HepG2 (cell line): ENCODE data around the gene SLC11A1. TPM values are rescaled to one million over a fixed set of nuclear protein-coding genes. Genes with fewer than 3 reads are reported as not detected.

Source experiments
- AFF4 ChIP-seq: sonication (generic); formaldehyde crosslinking; IDR thresholded peaks from 2 replicates; pipeline ENCODE4 v1.4.0; 2020; ENCODE audit warnings: missing genetic modification reagents
- ELF4 ChIP-seq: sonication (generic); formaldehyde crosslinking; IDR thresholded peaks from 2 replicates; pipeline ENCODE4 v1.5.0; 2020; ENCODE audit warnings: missing genetic modification reagents, mild to moderate bottlenecking, moderate library complexity, borderline replicate concordance
- ETS1 ChIP-seq: sonication (generic); formaldehyde crosslinking; IDR thresholded peaks from 2 replicates; pipeline ENCODE4 v1.4.0; 2020; ENCODE audit warnings: missing genetic modification reagents
- EZH2 ChIP-seq: conservative IDR thresholded peaks from 2 replicates; pipeline ENCODE4 v1.6.1; 2012; ENCODE audit warnings: mild to moderate bottlenecking, low read depth, low read length, moderate library complexity
- FOXJ3 ChIP-seq: sonication (generic); formaldehyde crosslinking; IDR thresholded peaks from 2 replicates; pipeline ENCODE4 v1.4.0; 2020; ENCODE audit warnings: missing genetic modification reagents, mild to moderate bottlenecking, borderline replicate concordance
- GPN1 ChIP-seq: sonication (generic); formaldehyde crosslinking; IDR thresholded peaks from 2 replicates; pipeline ENCODE4 v1.5.1; 2020; ENCODE audit warnings: missing genetic modification reagents, borderline replicate concordance
- HDAC2 ChIP-seq: sonication (generic); formaldehyde crosslinking; IDR thresholded peaks from 2 replicates; pipeline ENCODE4 v1.4.0; 2020; ENCODE audit warnings: missing genetic modification reagents
- KLF9 ChIP-seq: IDR thresholded peaks from 2 replicates; pipeline ENCODE4 v1.6.1; 2016; ENCODE audit warnings: low read depth
- NPAS2 ChIP-seq: sonication (generic); formaldehyde crosslinking; IDR thresholded peaks from 2 replicates; pipeline ENCODE4 v1.8.0; 2022; ENCODE audit warnings: mild to moderate bottlenecking, missing genetic modification reagents, borderline replicate concordance
- RXRB ChIP-seq: IDR thresholded peaks from 2 replicates; pipeline ENCODE4 v1.6.1; 2016; ENCODE audit warnings: borderline replicate concordance, missing genetic modification reagents, missing compliant biosample characterization
- SMARCE1 ChIP-seq: fragments of 450-650 bp; IDR thresholded peaks from 2 replicates; pipeline ENCODE4 v1.6.1; 2017; ENCODE audit warnings: borderline replicate concordance
- XRCC5 ChIP-seq: fragments of 200-400 bp; formaldehyde crosslinking; optimal IDR thresholded peaks from 2 replicates; pipeline ENCODE3; 2017; ENCODE audit warnings: mild to moderate bottlenecking, low read length
- ZBTB44 ChIP-seq: sonication (generic); formaldehyde crosslinking; IDR thresholded peaks from 2 replicates; pipeline ENCODE4 v1.4.0; 2020; ENCODE audit warnings: missing genetic modification reagents
- ZNF24 ChIP-seq: fragments of 450-650 bp; IDR thresholded peaks from 2 replicates; pipeline ENCODE4 v1.6.1; 2017; ENCODE audit warnings: antibody characterized with exemption, mild to moderate bottlenecking
- ZNF280B ChIP-seq: sonication (generic); formaldehyde crosslinking; IDR thresholded peaks from 2 replicates; pipeline ENCODE4 v1.5.0; 2020; ENCODE audit warnings: missing genetic modification reagents, mild to moderate bottlenecking, borderline replicate concordance
- ZNF350 ChIP-seq: sonication (generic); formaldehyde crosslinking; IDR thresholded peaks from 2 replicates; pipeline ENCODE4 v1.4.0; 2020; ENCODE audit warnings: mild to moderate bottlenecking, low read depth, missing genetic modification reagents, borderline replicate concordance
- ZNF691 ChIP-seq: sonication (generic); formaldehyde crosslinking; IDR thresholded peaks from 2 replicates; pipeline ENCODE4 v1.4.0; 2020; ENCODE audit warnings: missing genetic modification reagents, low read depth, mild to moderate bottlenecking, borderline replicate concordance
- ZNF737 ChIP-seq: sonication (generic); formaldehyde crosslinking; IDR thresholded peaks from 2 replicates; pipeline ENCODE4 v1.5.0; 2020; ENCODE audit warnings: missing genetic modification reagents, mild to moderate bottlenecking, borderline replicate concordance
- ZNF790 ChIP-seq: sonication (generic); formaldehyde crosslinking; IDR thresholded peaks from 2 replicates; pipeline ENCODE4 v1.8.0; 2022; ENCODE audit warnings: missing genetic modification reagents, mild to moderate bottlenecking, borderline replicate concordance
- ZNF792 ChIP-seq: IDR thresholded peaks from 2 replicates; pipeline ENCODE4 v1.6.1; 2016
- ZNF878 ChIP-seq: sonication (generic); formaldehyde crosslinking; IDR thresholded peaks from 2 replicates; pipeline ENCODE4 v1.8.1; 2023; ENCODE audit warnings: mild to moderate bottlenecking, missing genetic modification reagents, moderate library complexity
- polyA plus RNA-seq, 8 experiments: library from polyadenylated mRNA; depleted of rRNA in 3 of 8; stranded (reverse) in 7 of 8; unstranded in 1 of 8; fragments of >200 nt; fragmentation: Illumina TruSeq in 4 of 8; extraction: Trizol in 4 of 8; gene quantifications; 2 replicates each; pipeline versions ENCODE4 v1.2.1 to v1.2.3, GENCODE V29; 2011 to 2016; ENCODE audit warnings: low read depth in 4 of 8, missing spikeins in 1 of 8, mixed read lengths in 1 of 8; ENCODE audit not compliant: insufficient read depth in 1 of 8
- total RNA-seq, 5 experiments: library from RNA; depleted of rRNA; stranded (reverse); fragments of >200 nt; fragmentation: Illumina TruSeq; extraction: Trizol; gene quantifications; 2 replicates each; pipeline ENCODE4 v1.2.3, GENCODE V29; 2016; ENCODE audit warnings: low read depth in 1 of 5

Gene SLC11A1
- total and polyA plus RNA-seq, 2 of the 13 experiments (the other 11 are each of a cell fraction or from before 2014, with no cell fraction given), result 0.33 to 2.3 TPM

- TF ChIP-seq ZNF691 (CRISPR knock-in tag), result no peak
- no peak for TF ChIP-seq GPN1 (CRISPR knock-in tag)
- TF ChIP-seq AFF4 (CRISPR knock-in tag), result 0 out of 2 replicates have a peak, but pooled peaks have one; percentile 59
- TF ChIP-seq SMARCE1, result no peak
- TF ChIP-seq ZNF792 (CRISPR knock-in tag), result no peak
- TF ChIP-seq FOXJ3 (CRISPR knock-in tag), result no peak
- no peak for TF ChIP-seq ELF4 (CRISPR knock-in tag)
- no peak for TF ChIP-seq NPAS2 (CRISPR knock-in tag)
- no peak for TF ChIP-seq ZNF737
- TF ChIP-seq HDAC2 (CRISPR knock-in tag), result peak; percentile 82
- peak; percentile 69; the same call in 1 of the 2 replicates for TF ChIP-seq ZNF350
- TF ChIP-seq ZNF280B, result no peak
- peak; percentile 80 for TF ChIP-seq RXRB (CRISPR knock-in tag)
- peak; percentile 73; the same call in 1 of the 2 replicates for TF ChIP-seq ZNF878 (CRISPR knock-in tag)
- TF ChIP-seq EZH2, result no peak
- TF ChIP-seq ZBTB44 (CRISPR knock-in tag), result no peak
- no peak for TF ChIP-seq ZNF24
- TF ChIP-seq ETS1 (CRISPR knock-in tag), result no peak
- no peak for TF ChIP-seq KLF9
- peak; percentile 74 for TF ChIP-seq XRCC5
- 0 out of 2 replicates have a peak, but pooled peaks have one; percentile 68 for TF ChIP-seq ZNF790 (CRISPR knock-in tag)
These were observed 36.8 kb downstream of the SLC11A1 start, which contains the start of gene VIL1 (continued) for GRCh38 chr2:218418717-218419458.
